H7 (cell line): ENCODE results near the gene CHST3. TPM values are rescaled to one million over a fixed set of nuclear protein-coding genes. Genes with fewer than 3 reads are reported as not detected.

Experiments
- DNase-seq: peaks from one replicate; pipeline ENCODE4 v3.0.0; 2012
- H3K27me3 ChIP-seq: 2 replicates; pipeline ENCODE4 v1.6.0; 2011; ENCODE audit warnings: mild to moderate bottlenecking, low read length; ENCODE audit not compliant: control insufficient read depth, insufficient read depth
- H3K36me3 ChIP-seq: replicated peaks from 2 replicates; pipeline ENCODE4 v1.5.1; 2011; ENCODE audit warnings: low read length; ENCODE audit not compliant: control insufficient read depth, insufficient read depth
- H3K4me3 ChIP-seq: 2 replicates; pipeline ENCODE4 v1.5.1; 2011; ENCODE audit warnings: low read depth, mild to moderate bottlenecking, control low read depth, low read length, moderate library complexity; ENCODE audit not compliant: insufficient read depth
- total RNA-seq: library from RNA; depleted of rRNA; stranded (reverse); fragments of >200 nt; shearing (Covaris generic); gene quantifications from 2 replicates; pipeline ENCODE4 v1.2.3, GENCODE V29; 2014

CHST3 gene
- total RNA-seq, 1 experiment from 2014 or later: 4.1 TPM

DNA sequence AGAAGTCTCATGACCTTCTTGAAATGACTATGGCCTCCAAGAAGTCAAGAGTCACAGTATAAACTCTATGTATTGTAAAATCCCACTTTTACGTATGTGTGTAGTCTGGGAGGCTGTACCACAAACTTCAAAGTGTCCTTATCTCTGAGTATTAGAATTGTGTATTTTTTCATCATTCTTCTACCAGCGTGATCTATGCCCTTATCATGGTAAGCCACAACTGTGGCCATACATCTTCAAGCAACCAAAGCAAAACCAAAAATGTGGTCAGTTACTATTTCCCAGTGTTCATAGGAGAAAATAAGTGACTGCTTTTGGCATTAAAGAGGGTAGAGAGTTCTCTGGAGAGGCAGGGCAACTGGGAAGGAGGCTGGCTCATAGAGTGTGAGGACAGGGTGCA, 81.4 kb downstream of the CHST3 start:
- Histone ChIP-seq H3K36me3 (no peaks in the 10 kb centered on the region), H3K27me3 (no peaks in the 10 kb centered on the region), H3K4me3 (no peak overlapping the region)
- no peak for DNase-seq

DNA sequence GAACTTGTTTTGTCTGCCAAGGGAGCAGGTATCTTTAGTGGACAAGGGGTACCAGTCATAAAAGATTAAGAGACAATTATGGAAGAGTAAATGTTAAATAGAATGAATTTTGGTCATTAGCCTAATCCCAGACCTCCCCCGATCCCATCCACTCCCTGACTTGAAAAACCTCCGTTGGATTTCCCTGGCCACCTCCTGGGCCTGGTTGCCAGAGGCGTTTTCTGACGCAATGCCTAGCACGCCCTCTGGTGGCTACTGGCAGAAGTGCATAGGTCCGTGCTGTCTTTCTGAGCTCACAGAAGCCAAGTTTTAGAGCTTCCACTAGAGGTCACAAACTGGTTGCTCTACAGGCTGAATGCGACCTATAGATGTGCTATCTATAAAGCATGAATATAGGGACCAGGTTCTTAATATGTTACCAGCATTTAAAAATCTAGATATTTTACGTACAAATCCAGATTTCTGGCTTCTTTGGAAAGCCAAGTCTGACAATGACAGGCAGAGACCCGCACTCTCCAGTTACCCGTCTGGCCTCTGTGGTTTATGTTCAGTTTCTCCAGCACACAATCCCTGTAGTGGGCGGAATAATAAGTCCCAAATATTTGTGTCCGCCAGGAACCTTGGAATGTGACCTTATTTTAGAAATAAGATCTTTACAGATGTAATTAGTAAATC, 84.4 kb downstream of the CHST3 start:
- peak; percentile 92 for DNase-seq
- Histone ChIP-seq H3K4me3 (no peak overlapping the region), H3K36me3 (no peaks in the 10 kb centered on the region), H3K27me3 (no peaks in the 10 kb centered on the region)

- Histone ChIP-seq H3K4me3 (no peak overlapping the region), H3K27me3 (no peaks in the 10 kb centered on the region), H3K36me3 (no peaks in the 10 kb centered on the region)
- DNase-seq: no peak
Observed at GRCh38 chr10:72049472-72049871, 85.3 kb downstream of the CHST3 start.

GRCh38 chr10:72049969-72050781, 86.0 kb downstream of the CHST3 start:
- peak; percentile 86 for DNase-seq
- Histone ChIP-seq H3K27me3 (no peaks in the 10 kb centered on the region), H3K36me3 (no peaks in the 10 kb centered on the region), H3K4me3 (no peak overlapping the region)

DNA sequence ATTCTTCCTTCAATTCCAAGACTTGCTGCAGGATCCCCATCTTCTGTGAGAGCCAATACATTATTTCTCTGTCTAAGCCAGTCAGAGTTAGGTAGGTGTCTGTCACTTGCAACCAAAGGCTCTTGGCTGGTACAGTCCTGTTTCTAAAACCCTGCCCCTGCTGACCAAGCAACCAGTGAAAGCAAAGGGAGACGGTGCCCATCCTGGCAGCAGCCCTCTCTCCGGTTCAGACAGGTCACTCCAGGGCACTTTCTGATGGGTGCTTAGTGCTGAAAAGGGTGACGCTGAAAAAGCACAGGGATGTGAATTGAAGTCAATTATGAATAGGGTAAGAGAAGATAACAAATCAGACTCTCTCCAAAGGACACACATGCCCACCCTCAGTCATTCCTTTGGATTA, 86.7 kb downstream of the CHST3 start:
- Histone ChIP-seq H3K36me3 (no peaks in the 10 kb centered on the region), H3K4me3 (no peak overlapping the region), H3K27me3 (no peaks in the 10 kb centered on the region)
- DNase-seq: no peak

GRCh38 chr10:72053690-72054089, 89.5 kb downstream of the CHST3 start:
- Histone ChIP-seq H3K36me3 (no peaks in the 10 kb centered on the region), H3K4me3 (no peak overlapping the region), H3K27me3 (no peaks in the 10 kb centered on the region)
- DNase-seq: no peak

DNA sequence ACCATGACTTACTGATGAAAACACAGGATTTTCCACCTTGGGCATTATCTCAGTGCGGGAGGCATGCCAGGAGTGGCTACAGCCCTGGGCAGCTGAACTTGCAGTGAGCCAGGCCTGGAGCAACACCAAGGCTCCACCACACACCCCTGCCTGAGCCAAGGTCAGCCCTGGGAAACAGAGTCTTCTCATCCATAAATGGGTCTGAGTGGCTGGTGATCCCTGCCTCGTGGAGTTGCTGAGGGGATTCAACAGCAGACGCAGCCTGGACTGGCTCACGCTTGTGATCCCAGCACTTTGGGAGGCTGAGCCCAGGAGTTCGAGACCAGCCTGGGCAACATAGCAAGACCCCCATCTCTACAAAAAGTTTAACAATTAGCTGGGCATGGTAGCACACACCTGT, 91.9 kb downstream of the CHST3 start:
- H3K27me3 ChIP-seq: no peaks in the 10 kb centered on the region
- no peak overlapping the region for H3K4me3 ChIP-seq
- no peaks in the 10 kb centered on the region for H3K36me3 ChIP-seq
- DNase-seq: no peak

DNA sequence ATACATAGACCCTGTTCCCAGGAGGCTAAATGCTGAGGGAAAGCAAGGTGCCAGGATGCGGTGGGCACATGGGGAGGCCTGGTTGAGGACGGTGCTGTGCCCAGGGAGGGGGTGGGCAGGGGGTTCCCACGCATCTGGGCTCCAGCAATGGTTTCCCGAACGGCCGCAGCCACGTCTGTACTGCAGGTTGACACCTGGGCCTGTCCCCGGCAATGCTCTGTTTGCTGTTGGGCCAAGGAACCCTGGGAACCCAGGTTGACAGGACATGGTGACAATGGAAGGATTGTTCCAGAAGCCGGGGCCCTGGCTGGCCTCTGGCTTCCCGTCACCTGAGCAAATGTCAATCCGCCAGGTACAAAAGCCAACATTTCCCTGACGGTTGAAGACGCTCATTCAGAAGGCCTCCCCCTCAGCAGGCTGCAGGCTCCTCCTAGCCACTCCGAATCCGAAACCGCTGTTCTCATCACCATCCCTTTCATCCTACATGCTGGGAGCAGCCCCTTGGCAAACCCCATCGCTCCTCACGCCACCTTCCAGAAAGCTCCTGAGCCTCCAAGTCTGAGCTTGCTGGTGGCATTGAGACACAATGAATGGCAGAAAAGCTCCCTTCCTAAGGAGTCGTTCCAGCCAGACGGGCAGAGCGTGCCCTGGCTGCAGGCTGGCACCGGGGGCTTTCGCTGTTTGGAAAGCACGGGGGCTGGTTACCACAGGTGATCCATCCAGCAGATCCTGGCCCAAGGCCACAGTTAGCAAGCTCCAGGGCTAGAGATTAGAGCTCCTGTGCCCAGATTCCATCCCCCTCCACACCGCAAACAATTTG, 92.9 kb downstream of the CHST3 start:
- peak; percentile 74 for DNase-seq
- no peaks in the 10 kb centered on the region for H3K27me3 ChIP-seq
- no peaks in the 10 kb centered on the region for H3K36me3 ChIP-seq
- H3K4me3 ChIP-seq: no peak overlapping the region

DNA sequence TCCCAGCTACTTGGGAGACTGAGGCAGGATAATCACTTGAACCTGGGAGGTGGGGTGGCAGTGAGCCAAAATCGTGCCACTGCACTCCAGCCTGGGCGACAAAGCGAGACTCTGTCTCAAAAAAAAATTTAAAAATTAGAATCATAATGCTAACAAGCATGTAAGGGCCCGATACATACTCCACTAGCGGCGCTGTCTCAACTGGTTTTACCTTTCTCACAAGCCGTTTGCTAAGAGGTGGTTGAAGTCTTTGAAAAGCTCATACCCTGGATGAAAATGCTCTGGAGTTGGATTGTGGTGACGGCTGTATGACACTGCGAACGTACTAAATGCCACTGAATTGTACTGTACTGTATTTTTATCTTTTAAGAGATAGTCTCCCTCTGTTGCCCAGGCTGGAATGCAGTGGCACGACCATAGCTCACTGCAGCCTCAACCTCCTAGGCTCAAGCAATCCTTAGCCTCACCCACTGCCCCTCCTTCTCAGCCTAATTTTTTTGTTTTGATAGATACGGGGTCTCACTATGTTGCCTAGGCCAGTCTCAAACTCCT, 94.2 kb downstream of the CHST3 start:
- H3K4me3 ChIP-seq: no peak overlapping the region
- no peaks in the 10 kb centered on the region for H3K27me3 ChIP-seq
- no peaks in the 10 kb centered on the region for H3K36me3 ChIP-seq
- no peak for DNase-seq

GRCh38 chr10:72058989-72059842, 95.0 kb downstream of the CHST3 start:
- Histone ChIP-seq H3K27me3 (no peaks in the 10 kb centered on the region), H3K36me3 (no peaks in the 10 kb centered on the region), H3K4me3 (no peak overlapping the region)
- peak; percentile 54 for DNase-seq

DNA sequence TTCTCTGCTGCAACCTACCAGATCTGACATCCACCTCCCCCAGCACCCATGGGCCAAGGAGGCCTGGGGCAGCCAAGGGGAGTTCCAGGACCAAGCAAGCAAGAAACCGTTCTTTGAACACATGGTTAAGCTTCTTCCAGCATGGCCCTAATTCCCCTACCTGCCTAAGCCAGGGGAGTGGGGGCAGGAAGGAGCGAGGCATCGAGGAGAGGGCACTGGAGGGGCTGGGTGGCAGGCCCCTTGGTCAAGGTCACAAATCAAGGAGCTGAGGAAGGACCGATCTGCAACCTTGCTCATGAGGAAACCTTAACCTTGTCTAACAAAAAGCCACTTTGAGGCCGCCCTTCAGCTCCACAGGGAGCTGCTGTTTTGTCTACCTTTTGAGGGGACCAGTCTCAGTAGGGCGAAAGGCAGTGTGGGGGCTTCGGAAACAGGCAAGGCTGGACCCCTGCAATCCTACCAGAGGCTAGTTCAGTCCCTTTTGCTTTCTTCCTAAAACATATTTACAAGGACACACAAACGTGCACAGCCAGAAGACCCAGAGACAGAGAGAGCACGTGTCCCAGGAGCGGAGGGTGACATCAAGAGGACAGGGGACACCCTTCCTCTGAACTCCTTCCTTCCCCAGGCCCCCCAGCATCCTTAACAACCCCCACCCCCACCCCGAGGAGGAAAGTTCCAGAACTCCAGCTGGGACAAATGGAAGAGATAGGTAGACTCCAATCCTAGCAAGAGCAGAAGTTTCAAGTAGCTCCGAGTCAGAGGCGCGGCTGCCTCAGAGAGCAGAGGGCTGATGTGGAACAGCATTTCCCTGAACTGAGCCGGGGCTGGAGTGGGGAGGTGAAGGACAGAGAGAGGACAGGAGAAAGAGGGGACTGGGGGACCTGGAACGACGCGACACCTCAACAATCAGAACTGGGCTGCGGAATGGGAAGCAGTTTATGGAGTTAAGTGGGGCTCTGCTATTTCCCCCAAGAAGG, 95.9 kb downstream of the CHST3 start:
- Histone ChIP-seq H3K4me3 (no peak overlapping the region), H3K36me3 (no peaks in the 10 kb centered on the region), H3K27me3 (no peaks in the 10 kb centered on the region)
- DNase-seq: peak; percentile 54

DNA sequence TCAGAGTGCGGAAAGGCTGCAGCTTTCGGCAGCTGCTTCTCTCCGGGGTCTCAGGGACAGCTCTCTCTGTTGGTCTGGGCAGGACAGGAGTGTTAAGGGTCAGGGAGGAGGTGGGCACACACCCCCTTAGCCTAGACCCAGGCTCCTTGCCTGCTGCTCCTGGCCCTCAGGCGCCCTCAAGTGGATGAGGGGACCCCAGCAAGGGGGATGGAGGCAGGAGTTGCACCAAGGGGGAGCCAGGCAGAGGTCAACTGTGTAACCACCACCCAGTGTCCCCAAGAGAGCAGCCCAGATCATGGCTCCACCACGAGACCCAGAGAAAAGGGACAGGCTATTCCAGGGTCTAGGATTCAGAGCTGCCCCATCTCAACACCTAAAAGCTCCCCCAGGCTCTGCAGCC, 97.3 kb downstream of the CHST3 start:
- no peaks in the 10 kb centered on the region for H3K36me3 ChIP-seq
- H3K4me3 ChIP-seq: no peak overlapping the region
- peak; percentile 91 for DNase-seq
- no peaks in the 10 kb centered on the region for H3K27me3 ChIP-seq

DNA sequence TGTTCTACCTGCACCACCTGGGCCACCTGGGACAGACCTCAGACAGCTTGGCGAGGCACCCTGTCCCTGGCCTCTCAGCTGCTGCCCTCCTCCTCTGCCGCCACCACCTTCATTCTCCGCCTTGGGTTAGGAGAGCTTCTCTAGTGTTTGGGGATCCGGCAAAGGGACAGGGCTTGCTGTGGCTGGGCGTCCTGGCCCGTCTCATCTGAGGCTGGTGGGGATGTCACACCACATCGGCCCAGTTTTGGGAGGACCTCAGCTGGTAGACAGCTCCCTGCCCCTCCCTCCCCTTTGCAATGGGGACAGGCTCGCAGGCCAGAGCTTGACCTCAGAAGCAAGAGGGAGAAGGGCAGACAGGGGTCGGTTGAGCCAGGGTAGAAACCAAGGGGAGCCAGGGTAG, 97.7 kb downstream of the CHST3 start:
- Histone ChIP-seq H3K27me3 (no peaks in the 10 kb centered on the region), H3K4me3 (no peak overlapping the region), H3K36me3 (no peaks in the 10 kb centered on the region)
- DNase-seq: no peak
